ENCODE results near the gene CYP2C9.
A peak's percentile ranks its signal among the peaks of the same experiment; 100 is the strongest.
"Not testable (repeated sequence)": the region's sequence is repeated elsewhere in the genome, so short reads cannot be mapped to it uniquely, and the experiment has no call there.

Gene CYP2C9

DNA sequence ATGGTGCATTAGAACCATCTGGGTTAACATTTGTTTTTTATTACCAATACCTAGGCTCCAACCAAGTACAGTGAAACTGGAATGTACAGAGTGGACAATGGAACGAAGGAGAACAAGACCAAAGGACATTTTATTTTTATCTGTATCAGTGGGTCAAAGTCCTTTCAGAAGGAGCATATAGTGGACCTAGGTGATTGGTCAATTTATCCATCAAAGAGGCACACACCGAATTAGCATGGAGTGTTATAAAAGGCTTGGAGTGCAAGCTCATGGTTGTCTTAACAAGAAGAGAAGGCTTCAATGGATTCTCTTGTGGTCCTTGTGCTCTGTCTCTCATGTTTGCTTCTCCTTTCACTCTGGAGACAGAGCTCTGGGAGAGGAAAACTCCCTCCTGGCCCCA lies at the start of gene CYP2C9:
Gene CYP2C9 (plus strand): TSS at position 276 of the 400 bp plus-strand sequence. CDS start 25 bp downstream, at position 301.
- no peak for DNase-seq

DNA sequence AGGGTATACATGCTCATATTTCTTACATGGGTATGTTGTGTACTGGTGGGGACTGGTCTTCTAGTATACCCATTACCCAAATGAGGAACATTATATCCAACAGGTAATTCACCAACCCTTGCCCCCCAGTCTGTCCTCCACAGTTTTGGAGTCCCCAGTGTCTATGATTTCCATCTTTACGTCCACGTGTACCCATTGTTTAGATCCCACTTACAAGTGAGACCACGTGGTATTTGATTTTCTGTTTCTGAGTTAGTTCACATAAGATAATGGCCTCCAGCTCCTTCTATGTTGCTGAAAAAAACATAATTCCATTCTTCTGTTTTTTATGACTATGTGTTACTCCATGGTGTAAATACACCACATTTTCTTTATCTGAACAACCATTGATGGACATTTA lies 49.3 kb upstream of the CYP2C9 start:
- DNase-seq = no peak

DNA sequence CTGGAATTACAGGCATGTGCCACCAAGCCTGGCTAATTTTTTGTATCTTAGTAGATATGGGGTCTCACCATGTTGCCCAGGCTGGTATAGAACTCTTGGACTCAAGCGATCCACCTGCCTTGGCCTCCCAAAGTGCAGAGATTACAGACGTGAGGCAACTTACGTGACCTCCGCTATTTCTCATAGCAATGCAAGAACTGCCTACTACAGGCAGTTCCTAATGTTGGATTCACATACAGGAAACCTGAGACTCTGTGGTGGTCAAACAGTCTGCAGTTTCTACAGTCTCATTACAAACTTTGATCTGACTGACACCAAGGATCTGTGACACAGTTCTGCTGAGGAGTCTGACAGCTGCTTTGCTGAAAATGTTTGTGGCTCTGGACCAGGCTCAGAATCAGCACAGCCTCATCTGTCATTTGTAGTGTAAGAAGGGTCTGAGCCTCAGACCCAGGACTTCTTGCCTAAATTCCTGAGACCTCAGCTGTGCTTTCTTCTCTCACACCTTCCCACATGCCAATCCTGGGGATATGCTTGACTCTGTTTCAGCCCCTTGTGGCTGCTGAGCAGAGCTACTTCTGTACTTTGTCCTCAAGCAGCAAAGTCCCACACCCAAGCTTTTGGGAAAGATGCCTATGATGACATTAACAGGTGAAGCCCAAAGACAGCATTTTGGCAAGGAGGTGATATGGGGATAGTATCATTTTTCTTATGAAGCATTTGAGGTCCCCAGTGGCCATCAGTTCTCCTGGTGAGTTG lies 48.0 kb upstream of the CYP2C9 start:
- DNase-seq = no peak

- DNase-seq = not testable (repeated sequence)
Observed at GRCh38 chr10:94898414-94898813, 40.0 kb upstream of the CYP2C9 start.

DNA sequence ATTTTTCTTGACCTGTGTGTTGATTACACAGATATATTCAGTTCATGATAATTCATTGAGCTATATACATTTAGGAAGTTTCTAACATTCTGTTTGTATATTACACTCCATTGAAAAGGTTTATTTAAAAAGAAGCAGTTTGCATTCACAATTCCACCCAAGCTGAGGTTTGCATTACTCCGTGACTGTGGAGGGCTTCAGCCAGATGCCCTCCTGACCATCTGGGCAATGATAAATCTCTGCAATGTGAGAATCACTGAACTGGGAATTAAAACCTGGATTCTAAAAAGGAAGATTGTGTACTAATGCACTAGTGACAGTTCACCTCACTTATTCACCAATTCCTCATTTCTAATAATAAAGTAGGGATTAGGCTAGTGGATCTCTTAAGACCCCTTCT lies 36.4 kb upstream of the CYP2C9 start:
- DNase-seq = no peak

GRCh38 chr10:94902570-94902969 lies 35.9 kb upstream of the CYP2C9 start:
- DNase-seq = peak; percentile 42

- not testable (repeated sequence) for DNase-seq
Observed at GRCh38 chr10:94904506-94905148, 33.8 kb upstream of the CYP2C9 start.

- DNase-seq = no peak
Observed at GRCh38 chr10:94916423-94916822, 22.0 kb upstream of the CYP2C9 start.

DNA sequence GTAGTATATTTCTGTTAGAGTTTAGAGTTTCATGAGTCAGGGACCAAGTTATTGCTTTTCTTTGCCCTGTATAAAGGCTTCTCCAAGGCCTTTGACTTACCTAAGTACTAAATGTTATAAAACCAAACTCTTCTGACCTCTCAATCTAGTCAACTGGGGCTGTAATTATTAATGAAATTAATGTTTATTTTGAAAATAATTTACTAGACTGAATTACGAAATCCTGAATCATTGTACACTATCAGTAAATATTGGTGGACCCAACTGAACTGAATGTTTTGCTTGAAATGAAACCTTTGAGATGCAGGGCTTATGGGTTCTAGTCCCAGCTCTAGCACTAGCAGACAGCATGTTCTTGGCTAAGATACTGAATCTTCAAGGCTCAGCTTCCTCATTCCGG lies 1.7 kb upstream of the CYP2C9 start:
- DNase-seq = no peak

- not testable (repeated sequence) for DNase-seq
Observed at GRCh38 chr10:94943432-94944103, 5.1 kb downstream of the CYP2C9 start.

DNA sequence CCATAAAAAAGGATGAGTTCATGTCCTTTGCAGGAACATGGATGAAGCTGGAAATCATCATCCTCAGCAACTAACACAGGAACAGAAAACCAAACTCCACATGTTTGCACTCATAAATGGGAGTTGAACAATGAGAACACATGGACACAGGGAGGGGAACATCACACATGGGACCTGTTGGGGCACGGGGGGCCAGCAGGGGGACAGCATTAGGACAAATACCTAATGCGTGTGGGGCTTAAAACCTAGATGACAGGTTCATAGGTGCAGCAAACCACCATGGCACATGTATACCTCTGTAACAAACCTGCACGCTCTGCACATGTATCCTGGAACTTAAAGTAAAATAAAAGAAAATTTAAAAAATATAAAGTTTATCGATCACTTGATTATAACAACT lies 7.7 kb downstream of the CYP2C9 start:
- DNase-seq = not testable (repeated sequence)

GRCh38 chr10:94963901-94964300 lies 25.4 kb downstream of the CYP2C9 start:
- DNase-seq = no peak

- no peak for DNase-seq
Observed at GRCh38 chr10:94983555-94983954, 45.1 kb downstream of the CYP2C9 start.

- no peak for DNase-seq
Observed at GRCh38 chr10:94989192-94989591, 50.7 kb downstream of the CYP2C9 start.

- no peak for DNase-seq
Observed at GRCh38 chr10:94991243-94991888, 52.9 kb downstream of the CYP2C9 start.

DNA sequence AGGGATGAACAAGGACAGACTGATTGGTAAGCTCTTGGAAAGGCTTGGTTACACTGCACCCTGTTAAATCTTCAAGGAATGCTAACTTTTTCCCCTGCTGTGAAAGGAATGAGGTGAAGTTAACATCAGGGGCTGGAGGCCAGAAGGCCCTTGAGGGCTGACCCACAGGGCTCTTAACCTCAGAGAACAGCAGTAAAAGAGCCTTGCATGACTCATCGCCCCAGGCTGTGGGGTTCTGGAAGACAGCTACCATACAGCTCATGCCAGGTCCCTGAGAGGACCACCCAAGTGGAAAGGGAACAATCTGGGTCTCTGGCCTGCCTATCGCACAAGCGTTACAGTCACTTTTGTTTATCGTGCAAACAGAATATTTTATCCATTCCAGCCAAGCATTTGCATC lies 54.4 kb downstream of the CYP2C9 start:
- no peak for DNase-seq

- DNase-seq = no peak
Observed at GRCh38 chr10:94997741-94998174, 59.3 kb downstream of the CYP2C9 start.

- DNase-seq = no peak
Observed at GRCh38 chr10:95026461-95026860, 88.0 kb downstream of the CYP2C9 start.

GRCh38 chr10:95031656-95032055 lies 93.2 kb downstream of the CYP2C9 start:
- no peak for DNase-seq

- DNase-seq = no peak
Observed at GRCh38 chr10:95034401-95034800, 95.9 kb downstream of the CYP2C9 start.

GRCh38 chr10:95035332-95036295 lies 97.2 kb downstream of the CYP2C9 start:
- DNase-seq = no peak

DNA sequence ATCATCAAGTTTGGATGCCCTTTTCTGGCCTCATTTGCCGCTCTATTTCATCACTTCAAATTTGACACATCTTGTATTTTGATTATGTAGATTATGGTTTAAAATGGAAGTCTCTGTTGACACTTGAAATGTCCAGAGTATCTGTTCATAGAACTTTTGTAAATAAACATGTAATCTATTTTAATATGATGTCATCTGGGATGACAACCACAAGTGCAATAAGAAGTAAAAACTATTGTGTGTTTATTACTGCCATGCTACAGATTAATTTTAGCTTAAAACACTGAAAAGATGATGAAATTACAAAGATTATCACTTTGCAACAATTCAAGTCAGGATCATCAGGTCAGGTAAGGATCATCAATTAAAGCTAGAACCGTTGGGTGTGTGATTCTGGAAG lies 100.8 kb downstream of the CYP2C9 start:
- no peak for DNase-seq
